Measurements from ENCODE around the gene ST3GAL4. TPM values are rescaled to one million over a fixed set of nuclear protein-coding genes. Genes with fewer than 3 reads are reported as not detected.

The ST3GAL4 gene
- total RNA-seq, 1 experiment from 2014 or later, result 13.1 TPM

- ATAC-seq, result no peak
- DNase-seq (ENCODE audit: low read depth, low spot score), result no peak
- TF ChIP-seq EZH2 (IDR thresholded peaks at IDR 0.05) (no peak), REST (IDR thresholded peaks at IDR 0.05; ENCODE audit: low read depth) (no peak), POLR2A (IDR thresholded peaks at IDR 0.05; ENCODE audit: borderline replicate concordance, extremely low read depth, insufficient read depth, insufficient read length) (no peak), ATF3 (IDR thresholded peaks at IDR 0.05) (no peak), MAX (IDR thresholded peaks at IDR 0.05) (no peak), ELF1 (IDR thresholded peaks at IDR 0.05; ENCODE audit: borderline replicate concordance, low read depth) (no peak), ZFX (IDR thresholded peaks at IDR 0.05) (no peak), SIN3A (IDR thresholded peaks at IDR 0.05; ENCODE audit: low read depth) (no peak), JUND (IDR thresholded peaks at IDR 0.05) (no peak), FOSL1 (IDR thresholded peaks at IDR 0.05; ENCODE audit: low read depth) (no peak), EGR1 (IDR thresholded peaks at IDR 0.05; ENCODE audit: low read depth) (no peak), CEBPB (IDR thresholded peaks at IDR 0.05; ENCODE audit: low read depth) (no peak), SP1 (IDR thresholded peaks at IDR 0.05; ENCODE audit: low read depth) (no peak)
Observed at GRCh38 chr11:126426106-126426505, 70.6 kb downstream of the ST3GAL4 start.

More at GRCh38 chr11:126426106-126426505, 70.6 kb downstream of the ST3GAL4 start:
- Histone ChIP-seq H3K4me2 (ENCODE audit: low read length) (no peak overlapping the region), H3K9ac (ENCODE audit: low read length) (no peak overlapping the region), H2AFZ (ENCODE audit: low read depth, low read length, poor library complexity, severe bottlenecking) (no peak overlapping the region), H3K27ac (ENCODE audit: low read depth, low read length) (no peak overlapping the region), H4K20me1 (ENCODE audit: insufficient read depth) (no peaks in the 10 kb centered on the region), H3K4me1 (ENCODE audit: control insufficient read depth in 1 of 2, insufficient read depth in 2 of 2, low read length in 2 of 2) (no peaks in the 10 kb centered on the region), H3K79me2 (ENCODE audit: insufficient read depth, low read length) (no peaks in the 10 kb centered on the region), H3K36me3 (ENCODE audit: control insufficient read depth in 1 of 2, insufficient read depth in 2 of 2, low read length in 2 of 2) (no peaks in the 10 kb centered on the region), H3K4me3 (replicated peaks in 1 of 2; ENCODE audit: low read depth in 1 of 2, low read length in 2 of 2) (no peak overlapping the region), H3K9me3 (ENCODE audit: control insufficient read depth in 1 of 2, insufficient read depth in 1 of 2, low read depth in 1 of 2, low read length in 2 of 2) (no peaks in the 10 kb centered on the region), H3K9me2 (ENCODE audit: insufficient read depth) (no peaks in the 10 kb centered on the region), H3K27me3 (ENCODE audit: insufficient read depth, low read length) (no peaks in the 10 kb centered on the region)
- RAD21 ChIA-PET (ENCODE audit: low non-redundant PET in 1 of 2, low total read pairs in 2 of 2, uncharacterized antibody in 2 of 2, unreplicated experiment in 2 of 2), result no interaction called here
- intact Hi-C loops (cut with micrococcal nuclease), result no loop called here
- no TSS peak for BruUV-seq (replicated peaks)
- POLR2A ChIA-PET, result no interaction called here
- CTCF ChIA-PET, result no interaction called here

All from HCT116 (cell line).